IMR-90 (cell line): ENCODE measurements around the gene HOXB2. TPM values are rescaled to one million over a fixed set of nuclear protein-coding genes. Genes with fewer than 3 reads are reported as not detected.

Source experiments
- ATAC-seq: fragments of 200-7000 bp; cut with Tn5 transposase; 2 replicates; pipeline ENCODE4 v1.9.1; 2020; ENCODE audit warnings: low read depth, mild to moderate bottlenecking, moderate library complexity
- BruUV-seq: library from RNA; stranded (reverse); fragments of 400-500 nt; replicated peaks from 2 replicates; lab custom pipeline; 2021; lab: Mats Ljungman, UMichigan
- CTCF ChIA-PET: fragments of 300-600 bp; formaldehyde crosslinking; extraction: SDS; loops from one replicate; lab custom pipeline; 2021; ENCODE audit warnings: antibody characterized with exemption; lab: Yijun Ruan, JAX
- POLR2A ChIA-PET: fragments of 300-600 bp; sonication (Branson Sonifier 250); formaldehyde crosslinking; loops from one replicate; lab custom pipeline; 2022; ENCODE audit warnings: antibody characterized with exemption; ENCODE audit not compliant: unreplicated experiment; lab: Charles Lee
- DNase-seq: peaks from one replicate; pipeline ENCODE4 v3.0.0; 2013
- H2AFZ ChIP-seq: replicated peaks from 2 replicates; pipeline ENCODE3; 2013; ENCODE audit warnings: low read length, mild to moderate bottlenecking; ENCODE audit not compliant: poor library complexity
- H2AK5ac ChIP-seq: 2 replicates; pipeline ENCODE4 v1.6.1; 2013; ENCODE audit warnings: low read depth, low read length, inconsistent platforms
- H2AK9ac ChIP-seq: replicated peaks from 2 replicates; pipeline ENCODE3; 2013; ENCODE audit warnings: mild to moderate bottlenecking, low read depth, low read length, moderate library complexity; ENCODE audit not compliant: poor library complexity
- H2BK120ac ChIP-seq: 2 replicates; pipeline ENCODE4 v1.6.1; 2013; ENCODE audit warnings: low read depth, low read length, inconsistent platforms
- H2BK15ac ChIP-seq: 3 replicates; pipeline ENCODE4 v1.6.1; 2013; ENCODE audit warnings: low read depth, low read length, inconsistent platforms
- H2BK20ac ChIP-seq: 2 replicates; pipeline ENCODE4 v1.6.1; 2013; ENCODE audit warnings: low read depth, mild to moderate bottlenecking, inconsistent platforms, low read length, moderate library complexity
- H2BK5ac ChIP-seq: 2 replicates; pipeline ENCODE4 v1.6.1; 2013; ENCODE audit warnings: mild to moderate bottlenecking, low read depth, low read length, inconsistent platforms; ENCODE audit not compliant: poor library complexity, severe bottlenecking
- H3K14ac ChIP-seq: replicated peaks from 2 replicates; pipeline ENCODE4 v1.6.1; 2013; ENCODE audit warnings: low read depth, low read length, inconsistent platforms
- H3K18ac ChIP-seq: 2 replicates; pipeline ENCODE4 v1.6.1; 2013; ENCODE audit warnings: low read depth, low read length, control low read depth
- H3K23ac ChIP-seq: 2 replicates; pipeline ENCODE4 v1.6.1; 2013; ENCODE audit warnings: low read depth, low read length, inconsistent platforms
- H3K27ac ChIP-seq: 2 replicates; pipeline ENCODE4 v1.5.1; 2013; ENCODE audit warnings: mild to moderate bottlenecking, control low read depth, low read length; ENCODE audit not compliant: insufficient read depth
- H3K27me3 ChIP-seq: 2 replicates; pipeline ENCODE4 v1.6.1; 2013; ENCODE audit warnings: low read length; ENCODE audit not compliant: control insufficient read depth, insufficient read depth
- H3K36me3 ChIP-seq: 2 replicates; pipeline ENCODE4 v1.6.1; 2013; ENCODE audit warnings: low read length, mixed read lengths; ENCODE audit not compliant: control insufficient read depth, insufficient read depth
- H3K4ac ChIP-seq: 2 replicates; pipeline ENCODE4 v1.6.1; 2013; ENCODE audit warnings: low read depth, low read length, inconsistent platforms
- H3K4me1 ChIP-seq: 2 replicates; pipeline ENCODE4 v1.6.1; 2013; ENCODE audit warnings: low read length, mixed read lengths; ENCODE audit not compliant: control insufficient read depth, insufficient read depth
- H3K4me2 ChIP-seq: 2 replicates; pipeline ENCODE4 v1.6.1; 2013; ENCODE audit warnings: low read depth, mild to moderate bottlenecking, control low read depth, low read length, moderate library complexity
- H3K4me3 ChIP-seq: 2 replicates; pipeline ENCODE4 v1.5.1; 2013; ENCODE audit warnings: low read depth, mild to moderate bottlenecking, control low read depth, low read length, moderate library complexity; ENCODE audit not compliant: insufficient read depth
- H3K56ac ChIP-seq: 2 replicates; pipeline ENCODE4 v1.6.1; 2013; ENCODE audit warnings: low read length, inconsistent platforms; ENCODE audit not compliant: insufficient read depth; ENCODE audit errors: extremely low read depth
- H3K79me1 ChIP-seq, 2 experiments: 2 replicates each; pipeline ENCODE4 v1.6.1; 2013; ENCODE audit warnings: low read length in 2 of 2, inconsistent platforms in 1 of 2, low read depth in 1 of 2
- H3K9ac ChIP-seq: 2 replicates; pipeline ENCODE4 v1.6.1; 2013; ENCODE audit warnings: low read depth, low read length, control low read depth
- H3K9me1 ChIP-seq: 2 replicates; pipeline ENCODE4 v1.6.1; 2013; ENCODE audit warnings: low read length, inconsistent platforms; ENCODE audit not compliant: insufficient read depth
- H3K9me3 ChIP-seq: 2 replicates; pipeline ENCODE4 v1.6.1; 2013; ENCODE audit warnings: low read length; ENCODE audit not compliant: control insufficient read depth, insufficient read depth
- H4K20me1 ChIP-seq: 2 replicates; pipeline ENCODE4 v1.6.1; 2013; ENCODE audit warnings: low read length, inconsistent platforms; ENCODE audit not compliant: insufficient read depth
- H4K5ac ChIP-seq: 2 replicates; pipeline ENCODE4 v1.6.1; 2013; ENCODE audit warnings: mild to moderate bottlenecking, low read depth, low read length, control low read depth
- H4K8ac ChIP-seq, 2 experiments: 2 replicates each; pipeline ENCODE4 v1.6.1; 2013; ENCODE audit warnings: low read depth in 2 of 2, low read length in 2 of 2, control low read depth in 1 of 2, inconsistent platforms in 1 of 2
- H4K91ac ChIP-seq: 2 replicates; pipeline ENCODE4 v1.6.1; 2013; ENCODE audit warnings: low read depth, low read length, inconsistent platforms; ENCODE audit not compliant: insufficient read depth
- BHLHE40 ChIP-seq: fragments of 150-350 bp; IDR thresholded peaks from 2 replicates; pipeline ENCODE4 v1.6.1; 2016; ENCODE audit warnings: mild to moderate bottlenecking, low read depth, low read length
- CEBPB ChIP-seq: IDR thresholded peaks from 2 replicates; pipeline ENCODE4 v1.6.1; 2012; ENCODE audit warnings: low read depth, low read length, improper control_type of control experiment
- CHD1 ChIP-seq: IDR thresholded peaks from 2 replicates; pipeline ENCODE4 v1.6.1; 2012; ENCODE audit warnings: low read depth, low read length, improper control_type of control experiment
- FOS ChIP-seq: fragments of 150-350 bp; IDR thresholded peaks from 2 replicates; pipeline ENCODE4 v1.6.1; 2016; ENCODE audit warnings: low read depth, low read length
- MAFK ChIP-seq: IDR thresholded peaks from 2 replicates; pipeline ENCODE4 v1.6.1; 2012; ENCODE audit warnings: low read depth, low read length, improper control_type of control experiment
- MAZ ChIP-seq: IDR thresholded peaks from 2 replicates; pipeline ENCODE4 v1.6.1; 2012; ENCODE audit warnings: low read depth, mild to moderate bottlenecking, low read length, improper control_type of control experiment, moderate library complexity, borderline replicate concordance
- MXI1 ChIP-seq: IDR thresholded peaks from 2 replicates; pipeline ENCODE4 v1.6.1; 2012; ENCODE audit warnings: low read depth, mild to moderate bottlenecking, low read length, moderate library complexity, borderline replicate concordance
- NFE2L2 ChIP-seq: fragments of 150-350 bp; IDR thresholded peaks from 2 replicates; pipeline ENCODE4 v1.6.1; 2016; ENCODE audit warnings: low read depth, mild to moderate bottlenecking, low read length
- RAD21 ChIP-seq: IDR thresholded peaks from 2 replicates; pipeline ENCODE4 v1.6.1; 2012; ENCODE audit warnings: low read length, improper control_type of control experiment
- RCOR1 ChIP-seq: IDR thresholded peaks from 2 replicates; pipeline ENCODE4 v1.6.1; 2012; ENCODE audit warnings: mild to moderate bottlenecking, low read length, improper control_type of control experiment; ENCODE audit not compliant: insufficient replicate concordance
- RFX5 ChIP-seq: IDR thresholded peaks from 2 replicates; pipeline ENCODE4 v1.8.0; 2012; ENCODE audit warnings: low read depth, mild to moderate bottlenecking, low read length, moderate library complexity
- WGBS, 2 experiments: methylation state at CpG; one replicate each; pipeline versions ENCODE4 v1.1.5 to v1.1.7; 2013; ENCODE audit warnings: missing lambda C conversion rate in 2 of 2; ENCODE audit not compliant: insufficient read length in 1 of 2; ENCODE audit errors: extremely low coverage in 2 of 2; 5-methylcytosine and 5-hydroxymethylcytosine counted together
- dilution Hi-C: fragments of 300-500 bp; cut with HindIII; formaldehyde crosslinking; loops from one replicate; pipeline ENCODE4 v1.14.3; 2018; ENCODE audit warnings: low sequenced_read_pairs; ENCODE audit not compliant: unreplicated experiment
- in situ Hi-C: fragments of 300-500 bp; cut with MboI; formaldehyde crosslinking; loops from 3 replicates; pipeline ENCODE4 v1.14.3; 2019; ENCODE audit warnings: low sequenced_read_pairs, inconsistent platforms, mixed read lengths
- intact Hi-C: fragments of 100-400 bp; cut with micrococcal nuclease; formaldehyde crosslinking; loops from 2 replicates; pipeline ENCODE4 v1.10.0; 2022
- polyA plus RNA-seq, 3 experiments: library from polyadenylated mRNA; depleted of rRNA; stranded (reverse); fragments of >200 nt; gene quantifications; 2 replicates each; pipeline ENCODE4 v1.2.3, GENCODE V29; 2012; ENCODE audit warnings: low replicate concordance in 1 of 3
- total RNA-seq: library from RNA; depleted of rRNA; stranded (reverse); fragments of >200 nt; gene quantifications from 2 replicates; pipeline ENCODE4 v1.2.3, GENCODE V29; 2012
- TF ChIP-seq, protein P1 (sequence below): fragments of 150-350 bp; IDR thresholded peaks from 2 replicates; pipeline ENCODE4 v1.6.1; 2016; ENCODE audit warnings: low read depth, mild to moderate bottlenecking, low read length, moderate library complexity, borderline replicate concordance
- TF ChIP-seq, protein P2 (sequence below): fragments of 150-350 bp; IDR thresholded peaks from 2 replicates; pipeline ENCODE4 v1.6.1; 2017; ENCODE audit warnings: mild to moderate bottlenecking, antibody characterized with exemption, low read length, low read depth
- TF ChIP-seq, protein P3 (sequence below): conservative IDR thresholded peaks from 2 replicates; pipeline ENCODE4 v1.5.1; 2012; ENCODE audit warnings: mild to moderate bottlenecking, low read depth, low read length, improper control_type of control experiment

The HOXB2 gene
- total and polyA plus RNA-seq, 2 of the 4 experiments (the other 2 are of a cell fraction): 2.7 to 29.9 TPM

DNA sequence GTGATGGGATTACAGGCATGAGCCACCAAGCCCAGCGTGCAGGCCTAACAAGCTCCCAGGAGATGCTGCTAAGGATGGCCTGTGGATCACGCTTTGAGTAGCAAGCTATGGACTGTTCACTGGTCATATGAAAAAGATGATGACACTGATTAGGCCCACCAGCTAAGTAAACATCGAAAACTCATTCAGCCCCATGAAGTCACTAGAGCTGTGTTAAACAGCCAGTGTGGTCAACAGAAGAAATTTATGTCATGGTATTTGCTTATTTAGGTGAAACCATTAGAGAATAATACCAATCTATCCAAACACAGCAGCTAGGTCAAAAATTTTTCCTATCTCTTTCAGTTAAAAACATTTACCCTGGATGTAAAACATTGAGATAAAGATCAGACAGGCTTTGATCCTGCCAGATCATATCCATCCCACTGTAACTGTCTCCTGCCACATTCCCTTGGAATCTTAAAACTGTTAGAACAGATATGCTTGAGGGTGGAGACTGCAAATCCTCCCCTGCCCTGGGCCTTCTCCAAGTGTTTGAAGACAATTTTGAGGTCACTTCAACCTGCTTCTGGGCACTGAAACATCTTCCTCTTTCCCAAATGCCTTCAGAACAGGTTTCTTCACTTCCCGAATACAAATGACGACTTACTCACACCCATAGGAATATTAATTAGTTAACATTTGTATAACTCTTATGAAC lies 45.0 kb downstream of the HOXB2 start:
- Histone ChIP-seq H3K18ac (no peak overlapping the region), H4K5ac (no peak overlapping the region), H3K4me3 (no peak overlapping the region), H4K20me1 (no peaks in the 10 kb centered on the region), H2AFZ (no peak overlapping the region), H3K56ac (no peak overlapping the region), H2BK120ac (no peak overlapping the region), H3K9me3 (no peaks in the 10 kb centered on the region), H2AK9ac (no peak overlapping the region), H3K27ac (no peak overlapping the region; the same call in 1 of the 2 replicates), H3K79me1 (peaks cover 0 to 24% of the 10 kb centered on the region in 2 experiments; a peak in 2 of 4 replicates), H3K36me3 (no peaks in the 10 kb centered on the region), H2AK5ac (peak overlapping the region; percentile 57), H3K4me1 (peaks cover 35% of the 10 kb centered on the region), H3K9ac (no peak overlapping the region), H4K8ac (no peak overlapping the region; a peak in 1 of 4 replicates), H3K4ac (peak overlapping the region; percentile 44), H3K14ac (no peak overlapping the region), H2BK15ac (peak overlapping the region; percentile 7; the same call in 1 of the 3 replicates), H3K23ac (0 out of 2 replicates have a peak overlapping the region, but pooled peaks have one; percentile 29), H4K91ac (peak overlapping the region; percentile 12; the same call in 1 of the 2 replicates), H3K9me1 (peaks cover 25% of the 10 kb centered on the region; the same call in 1 of the 2 replicates), H2BK5ac (no peak overlapping the region), H2BK20ac (peak overlapping the region; percentile 40; the same call in 1 of the 2 replicates), H3K27me3 (no peaks in the 10 kb centered on the region), H3K4me2 (no peak overlapping the region)
- no peak for ATAC-seq
- CTCF ChIA-PET: no interaction called here
- WGBS, 2 experiments: no CpG with 5 or more reads among the region's 5 CpGs
- TF ChIP-seq CEBPB: no peak
- TF ChIP-seq, protein P1, sequence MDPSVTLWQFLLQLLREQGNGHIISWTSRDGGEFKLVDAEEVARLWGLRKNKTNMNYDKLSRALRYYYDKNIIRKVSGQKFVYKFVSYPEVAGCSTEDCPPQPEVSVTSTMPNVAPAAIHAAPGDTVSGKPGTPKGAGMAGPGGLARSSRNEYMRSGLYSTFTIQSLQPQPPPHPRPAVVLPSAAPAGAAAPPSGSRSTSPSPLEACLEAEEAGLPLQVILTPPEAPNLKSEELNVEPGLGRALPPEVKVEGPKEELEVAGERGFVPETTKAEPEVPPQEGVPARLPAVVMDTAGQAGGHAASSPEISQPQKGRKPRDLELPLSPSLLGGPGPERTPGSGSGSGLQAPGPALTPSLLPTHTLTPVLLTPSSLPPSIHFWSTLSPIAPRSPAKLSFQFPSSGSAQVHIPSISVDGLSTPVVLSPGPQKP: no peak
- TF ChIP-seq RAD21: no peak
- TF ChIP-seq RFX5: no peak
- TF ChIP-seq RCOR1: no peak
- TF ChIP-seq MXI1: no peak
- no peak for TF ChIP-seq BHLHE40
- TF ChIP-seq, protein P2, sequence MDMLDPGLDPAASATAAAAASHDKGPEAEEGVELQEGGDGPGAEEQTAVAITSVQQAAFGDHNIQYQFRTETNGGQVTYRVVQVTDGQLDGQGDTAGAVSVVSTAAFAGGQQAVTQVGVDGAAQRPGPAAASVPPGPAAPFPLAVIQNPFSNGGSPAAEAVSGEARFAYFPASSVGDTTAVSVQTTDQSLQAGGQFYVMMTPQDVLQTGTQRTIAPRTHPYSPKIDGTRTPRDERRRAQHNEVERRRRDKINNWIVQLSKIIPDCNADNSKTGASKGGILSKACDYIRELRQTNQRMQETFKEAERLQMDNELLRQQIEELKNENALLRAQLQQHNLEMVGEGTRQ: no peak
- TF ChIP-seq MAFK: no peak
- no peak for TF ChIP-seq NFE2L2
- TF ChIP-seq FOS: no peak
- no peak for TF ChIP-seq CHD1
- no peak for TF ChIP-seq MAZ
- TF ChIP-seq, protein P3, sequence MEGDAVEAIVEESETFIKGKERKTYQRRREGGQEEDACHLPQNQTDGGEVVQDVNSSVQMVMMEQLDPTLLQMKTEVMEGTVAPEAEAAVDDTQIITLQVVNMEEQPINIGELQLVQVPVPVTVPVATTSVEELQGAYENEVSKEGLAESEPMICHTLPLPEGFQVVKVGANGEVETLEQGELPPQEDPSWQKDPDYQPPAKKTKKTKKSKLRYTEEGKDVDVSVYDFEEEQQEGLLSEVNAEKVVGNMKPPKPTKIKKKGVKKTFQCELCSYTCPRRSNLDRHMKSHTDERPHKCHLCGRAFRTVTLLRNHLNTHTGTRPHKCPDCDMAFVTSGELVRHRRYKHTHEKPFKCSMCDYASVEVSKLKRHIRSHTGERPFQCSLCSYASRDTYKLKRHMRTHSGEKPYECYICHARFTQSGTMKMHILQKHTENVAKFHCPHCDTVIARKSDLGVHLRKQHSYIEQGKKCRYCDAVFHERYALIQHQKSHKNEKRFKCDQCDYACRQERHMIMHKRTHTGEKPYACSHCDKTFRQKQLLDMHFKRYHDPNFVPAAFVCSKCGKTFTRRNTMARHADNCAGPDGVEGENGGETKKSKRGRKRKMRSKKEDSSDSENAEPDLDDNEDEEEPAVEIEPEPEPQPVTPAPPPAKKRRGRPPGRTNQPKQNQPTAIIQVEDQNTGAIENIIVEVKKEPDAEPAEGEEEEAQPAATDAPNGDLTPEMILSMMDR: no peak
- intact Hi-C loops: loop anchor here (2.0 kb wide), 1 partner anchor 41 kb away; no protein-coding TSS in a partner anchor
- BruUV-seq: no TSS peak
- dilution Hi-C loops: no loop called here
- in situ Hi-C loops: no loop called here
- POLR2A ChIA-PET: no interaction called here
- peak; percentile 65 for DNase-seq
